Measurements from ENCODE around the gene HAS3. TPM values are rescaled to one million over a fixed set of nuclear protein-coding genes. Genes with fewer than 3 reads are reported as not detected.
A peak's percentile ranks its signal among the peaks of the same experiment; 100 is the strongest.

The HAS3 gene
- total and polyA plus RNA-seq, 8 donors: 1.1 to 10.3 (median 5.8) TPM; not detected in 1

- Histone ChIP-seq H3K36me3 (peaks cover 0 to 14% (median 9%) of the 10 kb centered on the region in 4 donors), H3K4me1 (peaks cover 10 to 61% (median 26%) of the 10 kb centered on the region in 4 donors), H3K27me3 (no peaks in the 10 kb centered on the region), H3K27ac (no peak overlapping the region), H3K4me3 (no peak overlapping the region), H3K9me3 (no peaks in the 10 kb centered on the region)
- intact Hi-C loops (cut with DNase I; ENCODE audit: low total_unique reads): loop anchor here (10.0 kb wide), 1 partner anchor 283 kb away; the partner anchor contains the start of gene TANGO6
- TF ChIP-seq POLR2AphosphoS5 (IDR thresholded peaks at IDR 0.05) (no peak), EP300 (IDR thresholded peaks at IDR 0.05) (no peak), POLR2A (IDR thresholded peaks at IDR 0.05) (no peak), CTCF (IDR thresholded peaks at IDR 0.05) (no peak)
- WGBS, 5 donors: 83 to 92% (median 90%) methylated on average over 12 of the region's 12 CpGs
- DNase-seq: no peak
Observed at GRCh38 chr16:69127966-69128510, 22.6 kb downstream of the HAS3 start.

GRCh38 chr16:69130461-69130860, 25.0 kb downstream of the HAS3 start:
- Histone ChIP-seq H3K27me3 (no peaks in the 10 kb centered on the region), H3K27ac (peak overlapping the region in 2 of 5 donors; percentile 92 to 97), H3K36me3 (peaks cover 0 to 14% (median 3%) of the 10 kb centered on the region in 4 donors), H3K4me1 (peaks cover 16 to 69% (median 40%) of the 10 kb centered on the region in 4 donors), H3K9me3 (no peaks in the 10 kb centered on the region), H3K4me3 (no peak overlapping the region)
- intact Hi-C loops (cut with DNase I; ENCODE audit: low total_unique reads): no loop called here
- DNase-seq: no peak
- 56 to 67% (median 64%) methylated on average over 6 of the region's 6 CpGs for WGBS, 5 donors
- no peak for TF ChIP-seq EP300 (IDR thresholded peaks at IDR 0.05)
- TF ChIP-seq POLR2AphosphoS5 (IDR thresholded peaks at IDR 0.05): no peak
- TF ChIP-seq POLR2A (IDR thresholded peaks at IDR 0.05): no peak
- no peak for TF ChIP-seq CTCF (IDR thresholded peaks at IDR 0.05)

GRCh38 chr16:69131167-69131838, 25.9 kb downstream of the HAS3 start:
- peaks cover 16 to 67% (median 38%) of the 10 kb centered on the region in 4 donors for H3K4me1 ChIP-seq
- H3K4me3 ChIP-seq: peak overlapping the region; percentile 94 to 99 (median 96)
- H3K27ac ChIP-seq: peak overlapping the region; percentile 91 to 100 (median 97)
- H3K27me3 ChIP-seq: no peaks in the 10 kb centered on the region
- WGBS, 5 donors: 3 to 6% (median 5%) methylated on average over 15 of the region's 15 CpGs
- H3K36me3 ChIP-seq: peaks cover 0 to 14% (median 6%) of the 10 kb centered on the region in 4 donors
- H3K9me3 ChIP-seq: no peaks in the 10 kb centered on the region
- peak in 1 of 2 donors; percentile 78 for DNase-seq
- intact Hi-C loops (cut with DNase I; ENCODE audit: low total_unique reads): no loop called here
- no peak for TF ChIP-seq EP300 (IDR thresholded peaks at IDR 0.05)
- no peak for TF ChIP-seq POLR2AphosphoS5 (IDR thresholded peaks at IDR 0.05)
- no peak for TF ChIP-seq CTCF (IDR thresholded peaks at IDR 0.05)
- no peak for TF ChIP-seq POLR2A (IDR thresholded peaks at IDR 0.05)

GRCh38 chr16:69131839-69132423, 26.5 kb downstream of the HAS3 start:
- intact Hi-C loops (cut with DNase I; ENCODE audit: low total_unique reads): no loop called here
- no peak for TF ChIP-seq POLR2A (IDR thresholded peaks at IDR 0.05)
- TF ChIP-seq POLR2AphosphoS5 (IDR thresholded peaks at IDR 0.05): peak in 1 of 3 donors; percentile 4
- TF ChIP-seq CTCF (IDR thresholded peaks at IDR 0.05): no peak
- H3K27ac ChIP-seq: peak overlapping the region; percentile 91 to 100 (median 97)
- H3K9me3 ChIP-seq: no peaks in the 10 kb centered on the region
- H3K27me3 ChIP-seq: no peaks in the 10 kb centered on the region
- WGBS, 5 donors: 1 to 2% (median 1%) methylated on average over 28 to 53 of the region's 53 CpGs
- H3K4me1 ChIP-seq: peaks cover 16 to 61% (median 35%) of the 10 kb centered on the region in 4 donors
- DNase-seq: peak; percentile 75 to 96
- peak overlapping the region; percentile 94 to 99 (median 96) for H3K4me3 ChIP-seq
- H3K36me3 ChIP-seq: peaks cover 0 to 18% (median 11%) of the 10 kb centered on the region in 4 donors

All from stomach (tissue), 9 donors.